Effector CD4-positive, alpha-beta T cell (primary cell): ENCODE data around the gene PSMC1.
"Not testable (repeated sequence)": the region's sequence is repeated elsewhere in the genome, so short reads cannot be mapped to it uniquely, and the experiment has no call there.

Experiments
- DNase-seq: peaks from one replicate; pipeline ENCODE4 v3.0.0-alpha.2; 2020
- total RNA-seq: gene quantifications from one replicate; lab custom pipeline; 2026; lab: John Stamatoyannopoulos, UW

PSMC1 gene
- total RNA-seq = 41.5 reads per million, percentile 64 among the genes with 10 or more reads in this experiment

- peak; percentile 85 for DNase-seq
Observed at GRCh38 chr14:90256354-90257131, at the start of gene PSMC1. Gene PSMC1 (plus strand): TSS chr14:90256553. CDS start chr14:90256598, 45 bp downstream.

DNA sequence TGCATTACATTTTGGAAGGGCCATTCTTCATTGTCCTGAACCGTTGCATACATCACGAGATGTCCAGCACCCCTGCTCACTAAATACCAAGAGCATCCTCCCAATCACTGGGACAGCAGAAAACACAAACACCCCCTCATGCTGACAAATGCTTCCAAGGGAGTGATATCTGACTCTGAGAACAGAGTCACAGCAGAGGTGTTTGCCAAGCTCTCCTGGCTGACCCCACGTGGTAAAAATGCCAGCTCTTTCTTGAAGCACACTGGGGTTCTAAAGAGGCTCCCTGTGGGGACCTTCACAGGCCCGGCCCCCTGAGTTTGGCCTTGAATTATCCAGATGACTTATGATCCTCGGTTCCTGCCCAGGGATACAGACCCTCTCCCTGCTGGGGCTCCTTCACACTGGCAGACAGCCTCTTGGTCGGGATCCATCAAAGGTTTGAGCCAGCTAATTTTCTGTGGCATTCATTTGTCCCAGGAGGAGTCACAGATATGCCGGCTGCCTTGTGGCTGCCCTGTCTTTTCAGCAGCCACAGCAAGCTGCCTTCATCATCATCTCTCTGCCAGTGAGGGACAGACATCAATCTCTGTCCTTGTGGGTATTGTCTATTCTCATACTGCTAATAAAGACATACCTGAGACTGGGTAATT lies 43.1 kb upstream of the PSMC1 start:
- no peak for DNase-seq

DNA sequence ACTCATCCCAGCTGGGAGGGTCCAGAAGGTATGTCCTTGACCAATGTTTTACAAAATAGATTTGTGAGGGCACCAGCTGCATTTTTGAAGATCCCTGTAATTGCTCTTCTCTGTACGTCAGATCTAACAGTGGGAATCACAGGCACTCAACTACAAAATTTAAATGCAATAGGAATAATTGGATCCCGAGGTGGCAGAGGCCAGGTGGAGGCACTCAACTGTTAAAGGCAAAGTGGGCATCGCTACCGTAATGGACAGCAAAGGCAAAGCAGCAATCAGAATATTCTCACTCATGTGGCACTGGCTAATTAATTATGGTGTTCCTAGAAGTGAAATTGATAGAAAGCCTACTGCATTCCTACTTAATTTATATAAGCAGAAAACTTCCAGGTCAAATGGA lies 27.9 kb upstream of the PSMC1 start:
- no peak for DNase-seq

DNA sequence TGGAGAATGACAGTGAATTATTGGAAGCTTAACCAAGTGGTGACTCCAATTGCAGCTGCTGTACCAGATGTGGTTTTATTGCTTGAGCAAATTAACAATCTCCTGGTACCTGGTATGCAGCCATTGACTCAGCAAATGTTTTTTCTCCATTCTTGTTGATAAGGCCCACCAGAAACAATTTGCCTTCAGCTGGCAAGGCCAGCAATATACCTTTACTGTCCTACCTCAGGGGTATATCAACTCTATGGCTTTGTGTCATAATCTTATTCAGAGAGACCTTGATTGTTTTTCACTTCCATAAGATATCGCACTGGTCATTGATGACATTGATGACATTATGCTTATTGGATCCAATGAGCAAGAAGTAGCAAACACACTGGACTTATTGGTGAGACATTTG lies 26.4 kb upstream of the PSMC1 start:
- DNase-seq = not testable (repeated sequence)

DNA sequence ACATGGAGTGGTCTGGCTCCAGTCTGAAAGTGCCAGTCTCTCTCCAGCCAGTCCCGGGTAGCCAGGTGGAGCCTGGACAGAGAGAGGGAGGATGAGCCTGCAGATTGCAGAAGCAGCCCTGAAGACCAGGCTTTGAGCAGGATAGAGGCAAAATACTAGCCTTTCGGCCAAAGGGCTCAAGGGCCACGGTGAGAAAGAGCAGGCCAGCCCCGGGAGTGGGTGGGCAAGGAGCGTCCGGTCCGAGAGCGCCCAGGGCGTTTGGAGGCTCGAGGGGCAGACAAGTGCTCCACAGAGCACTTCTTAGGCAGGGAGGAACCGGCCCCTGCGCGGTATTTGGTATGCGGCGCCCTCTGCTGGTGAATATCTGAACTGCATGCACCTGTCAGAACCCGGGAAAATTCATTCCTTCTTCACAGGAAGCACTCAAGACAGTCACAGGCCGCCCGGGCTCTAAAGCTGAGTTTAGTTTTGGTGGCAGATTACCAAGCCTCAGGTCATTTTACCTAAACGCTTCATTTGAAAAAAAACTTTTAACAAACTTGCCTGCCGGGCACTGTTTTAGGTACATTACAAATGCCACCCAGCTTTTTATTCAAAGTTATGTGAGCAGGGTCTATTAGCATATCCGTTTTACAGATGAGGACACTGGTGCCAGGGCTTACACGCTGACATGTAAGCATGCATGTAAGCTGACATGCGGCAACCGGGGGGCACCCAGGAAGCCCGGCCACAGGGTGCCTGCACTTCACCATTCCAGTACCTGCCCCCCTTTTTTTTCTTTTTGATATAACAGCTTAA lies 21.0 kb upstream of the PSMC1 start:
- DNase-seq = peak; percentile 43

DNA sequence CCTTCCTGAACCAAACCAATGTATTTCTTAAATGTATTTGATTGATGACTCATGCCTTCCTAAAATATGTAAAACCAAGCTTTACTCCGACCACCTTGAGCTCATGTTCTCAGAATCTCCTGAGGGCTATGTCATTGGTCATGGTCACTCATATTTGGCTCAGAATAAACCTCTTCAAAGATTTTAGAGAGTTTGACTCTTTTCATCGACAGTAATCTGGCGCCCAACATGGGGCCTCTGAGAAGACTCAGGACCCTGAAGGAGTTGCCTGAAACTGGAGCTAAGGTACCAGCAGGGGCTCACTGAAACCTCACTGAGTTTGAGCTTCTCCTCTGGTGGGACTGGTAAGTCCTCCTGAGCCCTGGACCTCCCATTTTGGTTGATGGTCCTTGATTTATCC lies 17.2 kb upstream of the PSMC1 start:
- DNase-seq = no peak

DNA sequence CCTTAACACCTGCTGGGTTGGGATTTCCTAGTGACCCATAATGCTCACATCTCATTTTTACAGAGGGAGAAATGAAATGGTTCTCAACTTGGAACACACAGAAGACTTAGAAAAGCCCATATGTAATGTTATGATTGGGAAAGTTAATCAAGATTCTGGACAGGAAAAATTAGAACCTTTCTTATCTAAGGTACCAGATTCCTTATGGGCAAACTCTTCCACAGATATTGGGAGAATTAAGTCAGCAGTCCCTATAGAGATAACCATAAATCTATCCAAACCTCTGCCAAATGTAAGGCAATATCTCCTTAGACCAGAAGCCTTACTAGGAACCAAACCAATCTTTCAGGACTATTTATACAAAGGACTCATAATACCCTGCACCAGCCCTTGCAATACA lies 13.9 kb upstream of the PSMC1 start:
- no peak for DNase-seq

GRCh38 chr14:90246936-90247335 lies 9.4 kb upstream of the PSMC1 start:
- no peak for DNase-seq

DNA sequence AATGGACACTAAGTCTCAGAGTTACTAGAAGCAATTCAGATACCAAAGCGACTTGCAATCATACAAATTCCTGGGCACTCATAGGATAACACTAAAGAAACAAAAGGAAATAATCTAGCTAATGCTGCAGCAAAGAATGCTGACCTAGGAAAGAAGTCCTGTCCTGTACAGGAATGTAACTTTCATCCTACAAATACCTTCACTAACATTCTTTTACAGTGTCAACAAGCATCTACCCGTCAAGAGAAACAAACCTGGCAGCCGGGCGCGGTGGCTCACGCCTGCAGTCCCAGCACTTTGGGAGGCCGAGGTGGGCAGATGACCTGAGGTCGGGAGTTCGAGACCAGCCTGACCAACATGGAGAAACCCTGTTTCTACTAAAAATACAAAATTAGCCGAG lies 8.9 kb upstream of the PSMC1 start:
- DNase-seq = not testable (repeated sequence)

GRCh38 chr14:90248594-90248993 lies 7.8 kb upstream of the PSMC1 start:
- DNase-seq = no peak

GRCh38 chr14:90253826-90254225 lies 2.5 kb upstream of the PSMC1 start:
- DNase-seq = no peak

GRCh38 chr14:90255871-90256270 lies 482 bp upstream of the PSMC1 start:
- no peak for DNase-seq

DNA sequence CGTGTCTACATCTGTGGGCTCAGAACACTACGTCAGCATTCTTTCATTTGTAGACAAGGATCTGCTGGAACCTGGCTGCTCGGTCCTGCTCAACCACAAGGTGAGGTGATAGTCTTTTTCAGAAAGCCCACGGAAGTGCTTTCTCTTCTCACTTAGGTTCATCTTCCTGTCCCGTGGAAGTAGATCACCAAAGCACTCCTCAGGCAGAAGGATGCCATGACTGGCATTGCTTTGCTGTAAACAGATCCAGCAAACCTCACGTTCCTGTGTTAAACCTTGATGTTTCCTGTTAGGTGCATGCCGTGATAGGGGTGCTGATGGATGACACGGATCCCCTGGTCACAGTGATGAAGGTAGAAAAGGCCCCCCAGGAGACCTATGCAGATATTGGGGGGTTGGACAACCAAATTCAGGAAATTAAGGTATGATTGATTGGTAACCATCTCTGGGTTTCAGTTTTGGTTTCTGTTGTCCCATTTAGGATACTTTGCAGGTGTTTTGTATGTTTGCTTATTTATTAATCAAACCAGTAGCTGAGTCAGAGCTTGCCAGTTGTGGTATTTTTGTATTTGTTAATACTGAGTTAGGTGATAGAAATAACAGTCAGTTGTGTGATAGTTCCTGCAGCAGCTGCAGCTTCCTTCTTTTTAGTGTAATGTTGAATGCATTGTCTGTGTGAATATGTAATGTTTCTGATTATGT lies 7.5 kb downstream of the PSMC1 start:
- no peak for DNase-seq

DNA sequence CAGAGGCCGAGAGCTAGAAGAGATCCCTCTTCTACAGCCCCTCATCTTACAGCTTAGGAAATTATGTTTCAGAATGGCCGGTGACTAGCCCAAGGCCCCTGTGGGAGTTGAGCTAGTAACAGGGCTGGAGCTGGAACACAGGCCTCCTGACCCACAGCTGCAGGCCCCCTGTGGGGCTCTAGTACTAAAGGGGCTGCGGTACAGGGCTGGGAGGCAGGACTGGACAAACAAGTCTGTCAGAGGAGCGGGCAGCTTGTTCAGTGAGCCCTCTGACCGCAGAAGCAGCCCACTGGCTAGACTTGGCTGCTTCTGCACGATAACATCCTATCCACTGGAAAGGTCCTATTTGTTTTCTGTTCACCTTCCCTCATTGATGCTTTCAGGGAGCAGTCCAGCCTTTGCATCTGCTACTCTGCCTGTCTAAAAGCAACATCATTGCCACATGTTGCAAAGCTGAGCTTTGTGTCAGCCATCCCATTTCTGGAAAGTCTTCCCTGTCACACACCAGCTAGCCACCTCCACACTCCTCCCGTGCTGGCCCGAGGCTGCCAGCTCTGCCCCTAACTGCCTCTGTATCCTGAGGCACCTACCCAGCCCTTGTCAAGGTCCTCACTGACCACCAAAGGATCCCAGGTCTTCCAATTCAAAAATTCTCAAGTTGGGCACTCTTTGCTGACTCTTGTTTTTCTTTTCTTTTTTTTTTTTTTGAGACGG lies 10.2 kb downstream of the PSMC1 start:
- DNase-seq = no peak

- no peak for DNase-seq
Observed at GRCh38 chr14:90268420-90268819, 12.1 kb downstream of the PSMC1 start.

- no peak for DNase-seq
Observed at GRCh38 chr14:90272523-90272922, 16.2 kb downstream of the PSMC1 start.

DNA sequence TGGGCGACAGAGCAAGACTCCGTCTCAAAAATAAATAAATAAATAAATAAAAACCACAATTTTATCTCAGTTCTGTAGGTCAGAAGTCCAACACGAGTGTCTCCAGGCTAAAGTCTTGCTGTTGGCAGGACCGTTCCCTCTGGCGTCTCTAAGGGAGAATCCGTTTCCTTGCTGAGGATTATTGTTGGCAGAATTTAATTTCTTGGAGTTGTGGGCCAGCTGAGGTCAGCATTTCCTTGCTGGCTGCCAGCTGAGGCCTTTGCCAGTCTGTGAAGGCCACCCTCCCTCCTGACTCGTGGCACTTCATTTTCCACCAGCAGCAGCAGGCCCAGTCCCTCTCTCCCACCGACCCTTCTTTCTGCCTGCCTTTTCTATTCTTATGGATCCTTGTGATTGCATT lies 17.2 kb downstream of the PSMC1 start:
- no peak for DNase-seq

DNA sequence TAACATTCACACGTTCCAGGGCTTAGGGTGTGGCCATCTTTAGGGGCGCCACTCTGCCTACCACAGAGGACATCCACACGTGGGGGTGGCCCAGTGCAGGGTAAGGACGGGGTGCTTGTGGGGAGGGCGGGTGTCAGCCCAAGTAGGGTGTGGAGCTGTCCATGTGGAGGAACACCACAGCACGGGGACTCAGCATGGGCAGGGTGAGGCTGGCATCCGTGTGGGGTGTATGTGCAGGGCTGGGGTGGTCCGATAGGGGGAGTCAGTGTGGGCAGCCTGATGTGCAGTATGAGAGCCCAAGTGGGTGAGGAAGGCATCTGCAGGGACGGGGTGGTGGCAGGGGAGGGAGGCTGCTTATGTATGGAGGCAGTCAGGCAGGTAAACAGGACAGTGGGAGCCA lies 17.7 kb downstream of the PSMC1 start:
- no peak for DNase-seq

GRCh38 chr14:90274808-90275457 lies 18.6 kb downstream of the PSMC1 start:
- no peak for DNase-seq

DNA sequence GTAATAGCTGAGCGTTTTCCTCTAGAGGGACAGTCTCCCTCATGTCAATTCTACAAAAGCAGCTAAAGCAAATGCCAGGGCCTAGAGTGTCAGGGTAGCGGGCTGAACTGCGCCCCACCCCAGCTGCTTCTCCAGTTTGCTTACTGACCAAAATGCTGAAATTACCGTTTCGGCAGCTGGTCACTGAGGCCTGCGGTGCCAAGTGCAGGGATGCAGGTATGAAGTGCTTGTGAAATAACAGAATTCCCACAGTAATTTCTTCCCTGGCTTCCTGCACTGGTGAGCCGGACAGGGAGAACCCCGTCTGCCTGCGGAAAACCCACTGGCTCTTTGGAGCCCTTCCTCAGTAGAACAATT lies 19.1 kb downstream of the PSMC1 start:
- DNase-seq = no peak

GRCh38 chr14:90275820-90276219 lies 19.5 kb downstream of the PSMC1 start:
- DNase-seq = no peak
